ENCODE measurements around the gene SEPTIN8. TPM values are rescaled to one million over a fixed set of nuclear protein-coding genes. Genes with fewer than 3 reads are reported as not detected.

The SEPTIN8 gene
- total and polyA plus RNA-seq, 2 of the 13 experiments (the other 11 are each of a cell fraction or from before 2014, with no cell fraction given) = 41.4 to 49.9 TPM

- BruUV-seq (replicated peaks) = no TSS peak
- ChIA-PET CTCF (ENCODE audit: low intra/inter-chr PET ratio, low total read pairs) (no interaction called here), POLR2A (no interaction called here)
- Histone ChIP-seq H3K9me3 (ENCODE audit: low read length) (no peaks in the 10 kb centered on the region), H3K36me3 (replicated peaks in 1 of 2; ENCODE audit: control insufficient read depth in 1 of 2, insufficient read depth in 2 of 2, low read length in 2 of 2) (no peaks in the 10 kb centered on the region; a peak in 2 of 5 replicates), H3K9ac (ENCODE audit: insufficient read depth, low read depth, low read length) (no peak overlapping the region), H3K4me2 (ENCODE audit: low read depth, low read length) (no peak overlapping the region), H3K27me3 (ENCODE audit: control insufficient read depth in 1 of 2, insufficient read depth in 2 of 2, low read length in 2 of 2) (no peaks in the 10 kb centered on the region), H3K4me1 (ENCODE audit: insufficient read depth, low read length) (peaks cover 20% of the 10 kb centered on the region; the same call in 1 of the 2 replicates), H4K20me1 (ENCODE audit: insufficient read depth, low read length) (no peaks in the 10 kb centered on the region), H3K27ac (ENCODE audit: extremely low read length, insufficient read depth, low read length) (no peak overlapping the region), H2AFZ (ENCODE audit: low read length) (no peak overlapping the region), H3K79me2 (ENCODE audit: insufficient read depth, low read length) (no peaks in the 10 kb centered on the region), H3K4me3 (replicated peaks in 1 of 3; ENCODE audit: insufficient read depth in 1 of 3, low read depth in 2 of 3, low read length in 3 of 3) (no peak overlapping the region)
- in situ Hi-C loops (cut with HindIII; ENCODE audit: extremely low pct_ligation_motif_present, low pct_unique_long_range_greater_than_20kb) = no loop called here
- FAIRE-seq (no peak), ATAC-seq (no peak), DNase-seq (ENCODE audit: low spot score) (no peak)
- WGBS (ENCODE audit: low lambda C conversion rate) = 100% methylated on average over 1 of the region's 1 CpG
- intact Hi-C loops (cut with micrococcal nuclease; ENCODE audit: unreplicated experiment) = no loop called here
- TF ChIP-seq TIGD3 (CRISPR knock-in tag; IDR thresholded peaks at IDR 0.05; ENCODE audit: borderline replicate concordance) = no peak
- TF ChIP-seq FOXP1 (IDR thresholded peaks at IDR 0.05) = no peak
- no peak for TF ChIP-seq FOXP1 (CRISPR knock-in tag; IDR thresholded peaks at IDR 0.05)
- no peak for TF ChIP-seq EZH2 (conservative IDR thresholded peaks at IDR 0.05; ENCODE audit: low read depth, low read length)
- TF ChIP-seq EEA1 (CRISPR knock-in tag; IDR thresholded peaks at IDR 0.05; ENCODE audit: borderline replicate concordance) = no peak
- TF ChIP-seq SAFB2 (CRISPR knock-in tag; IDR thresholded peaks at IDR 0.05; ENCODE audit: borderline replicate concordance, low read depth) = no peak
- no peak for TF ChIP-seq AHR (CRISPR knock-in tag; IDR thresholded peaks at IDR 0.05)
- no peak for TF ChIP-seq ZNF691 (CRISPR knock-in tag; IDR thresholded peaks at IDR 0.05; ENCODE audit: borderline replicate concordance, low read depth)
- TF ChIP-seq ZBTB33 (CRISPR knock-in tag; IDR thresholded peaks at IDR 0.05) = no peak
- TF ChIP-seq ZBTB40 (IDR thresholded peaks at IDR 0.05) = no peak
- TF ChIP-seq ZBTB40 (CRISPR knock-in tag; IDR thresholded peaks at IDR 0.05) = no peak
- no peak for TF ChIP-seq ZNF747 (CRISPR knock-in tag; IDR thresholded peaks at IDR 0.05; ENCODE audit: borderline replicate concordance)
- TF ChIP-seq SMARCE1 (IDR thresholded peaks at IDR 0.05; ENCODE audit: borderline replicate concordance) = no peak
These were observed 10.0 kb upstream of the SEPTIN8 start for GRCh38 chr5:132787076-132787475.

Measured in HepG2 (cell line).